ENCODE measurements around the gene PLAC8L1. TPM values are rescaled to one million over a fixed set of nuclear protein-coding genes. Genes with fewer than 3 reads are reported as not detected.

The PLAC8L1 gene
- total RNA-seq, 1 experiment from 2014 or later: 0.49 TPM

DNA sequence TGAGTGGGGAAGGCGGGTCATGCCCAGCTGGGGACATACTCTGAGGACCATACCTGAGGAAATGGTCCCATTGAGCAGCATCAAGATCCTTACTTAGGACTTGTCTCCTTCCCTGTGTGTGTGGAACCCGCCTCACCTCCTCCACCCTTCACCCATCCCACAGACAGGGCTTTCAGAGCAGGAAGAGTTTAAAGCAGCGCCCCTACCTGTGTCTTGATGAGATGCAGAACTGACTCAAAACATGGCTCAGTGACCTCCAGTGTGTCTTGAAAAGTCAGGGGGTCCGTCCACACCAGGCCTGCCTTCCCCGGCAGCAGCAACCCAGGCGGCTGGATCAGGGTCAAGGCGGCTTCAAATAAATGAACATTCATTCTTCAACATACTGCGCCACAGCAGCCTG lies 38.4 kb downstream of the PLAC8L1 start:
- ATAC-seq: no peak
- Histone ChIP-seq H3K4me1 (ENCODE audit: control insufficient read depth, insufficient read depth, low read length) (no peaks in the 10 kb centered on the region), H3K36me3 (ENCODE audit: control insufficient read depth, insufficient read depth, low read length) (no peaks in the 10 kb centered on the region), H3K27ac (ENCODE audit: low read length) (no peak overlapping the region), H3K27me3 (ENCODE audit: control insufficient read depth, insufficient read depth, low read length) (no peaks in the 10 kb centered on the region), H3K4me3 (ENCODE audit: low read depth in 2 of 2, low read length in 2 of 2) (no peak overlapping the region), H3K9me3 (ENCODE audit: control insufficient read depth, insufficient read depth, low read depth, low read length) (no peaks in the 10 kb centered on the region)
- no peak for DNase-seq (ENCODE audit: low read depth, low spot score)
- intact Hi-C loops (cut with micrococcal nuclease; ENCODE audit: unreplicated experiment) (no loop called here), in situ Hi-C loops (cut with HindIII; ENCODE audit: low pct_unique_long_range_greater_than_20kb, low sequenced_read_pairs) (no loop called here)
- POLR2A ChIA-PET: no interaction called here
- no TSS peak for BruUV-seq (replicated peaks)
- TF ChIP-seq TCF7L2 (IDR thresholded peaks at IDR 0.05; ENCODE audit: low read depth, low read length) (no peak), POLR2AphosphoS5 (IDR thresholded peaks at IDR 0.05; ENCODE audit: low read depth, low read length) (no peak), SIN3A (IDR thresholded peaks at IDR 0.05; ENCODE audit: borderline replicate concordance, insufficient read depth, low read depth, low read length) (no peak)
- TF ChIP-seq, protein P1, sequence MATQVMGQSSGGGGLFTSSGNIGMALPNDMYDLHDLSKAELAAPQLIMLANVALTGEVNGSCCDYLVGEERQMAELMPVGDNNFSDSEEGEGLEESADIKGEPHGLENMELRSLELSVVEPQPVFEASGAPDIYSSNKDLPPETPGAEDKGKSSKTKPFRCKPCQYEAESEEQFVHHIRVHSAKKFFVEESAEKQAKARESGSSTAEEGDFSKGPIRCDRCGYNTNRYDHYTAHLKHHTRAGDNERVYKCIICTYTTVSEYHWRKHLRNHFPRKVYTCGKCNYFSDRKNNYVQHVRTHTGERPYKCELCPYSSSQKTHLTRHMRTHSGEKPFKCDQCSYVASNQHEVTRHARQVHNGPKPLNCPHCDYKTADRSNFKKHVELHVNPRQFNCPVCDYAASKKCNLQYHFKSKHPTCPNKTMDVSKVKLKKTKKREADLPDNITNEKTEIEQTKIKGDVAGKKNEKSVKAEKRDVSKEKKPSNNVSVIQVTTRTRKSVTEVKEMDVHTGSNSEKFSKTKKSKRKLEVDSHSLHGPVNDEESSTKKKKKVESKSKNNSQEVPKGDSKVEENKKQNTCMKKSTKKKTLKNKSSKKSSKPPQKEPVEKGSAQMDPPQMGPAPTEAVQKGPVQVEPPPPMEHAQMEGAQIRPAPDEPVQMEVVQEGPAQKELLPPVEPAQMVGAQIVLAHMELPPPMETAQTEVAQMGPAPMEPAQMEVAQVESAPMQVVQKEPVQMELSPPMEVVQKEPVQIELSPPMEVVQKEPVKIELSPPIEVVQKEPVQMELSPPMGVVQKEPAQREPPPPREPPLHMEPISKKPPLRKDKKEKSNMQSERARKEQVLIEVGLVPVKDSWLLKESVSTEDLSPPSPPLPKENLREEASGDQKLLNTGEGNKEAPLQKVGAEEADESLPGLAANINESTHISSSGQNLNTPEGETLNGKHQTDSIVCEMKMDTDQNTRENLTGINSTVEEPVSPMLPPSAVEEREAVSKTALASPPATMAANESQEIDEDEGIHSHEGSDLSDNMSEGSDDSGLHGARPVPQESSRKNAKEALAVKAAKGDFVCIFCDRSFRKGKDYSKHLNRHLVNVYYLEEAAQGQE (IDR thresholded peaks at IDR 0.05; ENCODE audit: insufficient read depth in 1 of 2, low read depth in 2 of 2, low read length in 1 of 2): no peak
- TF ChIP-seq, protein P2, sequence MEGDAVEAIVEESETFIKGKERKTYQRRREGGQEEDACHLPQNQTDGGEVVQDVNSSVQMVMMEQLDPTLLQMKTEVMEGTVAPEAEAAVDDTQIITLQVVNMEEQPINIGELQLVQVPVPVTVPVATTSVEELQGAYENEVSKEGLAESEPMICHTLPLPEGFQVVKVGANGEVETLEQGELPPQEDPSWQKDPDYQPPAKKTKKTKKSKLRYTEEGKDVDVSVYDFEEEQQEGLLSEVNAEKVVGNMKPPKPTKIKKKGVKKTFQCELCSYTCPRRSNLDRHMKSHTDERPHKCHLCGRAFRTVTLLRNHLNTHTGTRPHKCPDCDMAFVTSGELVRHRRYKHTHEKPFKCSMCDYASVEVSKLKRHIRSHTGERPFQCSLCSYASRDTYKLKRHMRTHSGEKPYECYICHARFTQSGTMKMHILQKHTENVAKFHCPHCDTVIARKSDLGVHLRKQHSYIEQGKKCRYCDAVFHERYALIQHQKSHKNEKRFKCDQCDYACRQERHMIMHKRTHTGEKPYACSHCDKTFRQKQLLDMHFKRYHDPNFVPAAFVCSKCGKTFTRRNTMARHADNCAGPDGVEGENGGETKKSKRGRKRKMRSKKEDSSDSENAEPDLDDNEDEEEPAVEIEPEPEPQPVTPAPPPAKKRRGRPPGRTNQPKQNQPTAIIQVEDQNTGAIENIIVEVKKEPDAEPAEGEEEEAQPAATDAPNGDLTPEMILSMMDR (IDR thresholded peaks at IDR 0.05): no peak
- CTCF ChIA-PET: no interaction called here

DNA sequence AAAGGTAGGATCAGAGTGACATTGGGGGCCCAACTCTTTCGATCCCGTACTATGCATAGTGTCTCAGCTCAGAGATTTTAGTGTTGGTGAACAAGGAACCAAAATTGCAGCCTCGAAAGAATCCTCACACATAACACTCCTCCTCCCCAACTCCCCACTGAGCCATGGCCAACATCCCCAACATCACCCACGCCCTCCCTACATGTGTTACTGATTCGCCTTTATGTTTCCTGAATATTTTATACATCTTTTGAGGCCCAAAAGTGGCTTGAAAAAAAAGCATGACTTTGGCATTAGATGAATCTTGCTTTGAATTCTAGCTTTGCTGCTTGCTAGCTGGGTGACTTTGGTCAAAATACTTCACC lies 45.2 kb downstream of the PLAC8L1 start:
- in situ Hi-C loops (cut with HindIII; ENCODE audit: low pct_unique_long_range_greater_than_20kb, low sequenced_read_pairs): no loop called here
- Histone ChIP-seq H3K36me3 (ENCODE audit: control insufficient read depth, insufficient read depth, low read length) (0 out of 2 replicates have a peak, but pooled peaks cover 3% of the 10 kb centered on the region), H3K4me1 (ENCODE audit: control insufficient read depth, insufficient read depth, low read length) (no peaks in the 10 kb centered on the region), H3K4me3 (ENCODE audit: low read depth in 2 of 2, low read length in 2 of 2) (no peak overlapping the region), H3K27ac (ENCODE audit: low read length) (no peak overlapping the region), H3K9me3 (ENCODE audit: control insufficient read depth, insufficient read depth, low read depth, low read length) (no peaks in the 10 kb centered on the region), H3K27me3 (ENCODE audit: control insufficient read depth, insufficient read depth, low read length) (no peaks in the 10 kb centered on the region)
- CTCF ChIA-PET: no interaction called here
- DNase-seq (ENCODE audit: low read depth, low spot score) (no peak), ATAC-seq (no peak)
- intact Hi-C loops (cut with micrococcal nuclease; ENCODE audit: unreplicated experiment): no loop called here
- POLR2A ChIA-PET: no interaction called here
- TF ChIP-seq POLR2AphosphoS5 (IDR thresholded peaks at IDR 0.05; ENCODE audit: low read depth, low read length) (no peak), TCF7L2 (IDR thresholded peaks at IDR 0.05; ENCODE audit: low read depth, low read length) (no peak)
- BruUV-seq (replicated peaks): no TSS peak

DNA sequence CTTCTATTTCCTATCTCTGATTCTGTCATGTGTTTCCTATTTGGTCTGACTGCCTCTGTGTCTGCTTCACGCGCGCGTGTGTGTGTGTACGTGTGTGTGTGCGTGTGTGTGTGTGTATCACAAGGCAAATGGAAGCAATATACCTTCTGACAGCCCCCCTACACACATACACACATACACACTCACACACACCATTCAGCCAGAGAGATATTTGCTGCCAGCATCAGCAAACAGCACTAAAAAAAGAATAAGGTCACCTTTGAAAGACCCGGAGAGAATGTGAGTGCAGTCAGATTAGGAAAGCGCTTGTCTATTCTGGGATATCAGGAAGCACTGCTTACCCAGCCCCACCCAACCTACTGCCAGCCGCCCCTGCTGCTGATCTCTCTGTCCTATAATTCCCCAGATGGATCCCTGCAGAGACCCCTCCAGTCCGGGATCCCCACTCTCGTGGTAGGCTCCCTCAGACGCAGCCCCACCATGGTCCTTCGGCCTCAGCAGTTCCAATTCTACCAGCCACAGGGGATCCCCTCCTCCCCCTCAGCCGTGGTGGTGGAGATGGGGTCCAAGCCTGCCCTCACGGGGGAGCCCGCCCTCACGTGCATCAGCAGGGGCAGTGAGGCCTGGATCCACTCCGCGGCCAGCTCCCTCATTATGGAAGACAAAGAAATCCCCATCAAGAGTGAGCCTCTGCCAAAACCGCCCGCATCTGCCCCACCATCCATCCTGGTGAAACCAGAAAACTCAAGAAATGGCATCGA lies 45.7 kb downstream of the PLAC8L1 start:
- no peaks in the 10 kb centered on the region for H3K4me1 ChIP-seq (ENCODE audit: control insufficient read depth, insufficient read depth, low read length)
- ChIA-PET POLR2A (no interaction called here), CTCF (no interaction called here)
- H3K4me3 ChIP-seq (ENCODE audit: low read depth in 2 of 2, low read length in 2 of 2): no peak overlapping the region
- H3K27me3 ChIP-seq (ENCODE audit: control insufficient read depth, insufficient read depth, low read length): no peaks in the 10 kb centered on the region
- H3K27ac ChIP-seq (ENCODE audit: low read length): no peak overlapping the region
- H3K9me3 ChIP-seq (ENCODE audit: control insufficient read depth, insufficient read depth, low read depth, low read length): no peaks in the 10 kb centered on the region
- intact Hi-C loops (cut with micrococcal nuclease; ENCODE audit: unreplicated experiment): no loop called here
- DNase-seq (ENCODE audit: low read depth, low spot score): no peak
- BruUV-seq (replicated peaks): no TSS peak
- TF ChIP-seq, protein P2 (IDR thresholded peaks at IDR 0.05): no peak
- no peak for TF ChIP-seq TCF7L2 (IDR thresholded peaks at IDR 0.05; ENCODE audit: low read depth, low read length)
- TF ChIP-seq SIN3A (IDR thresholded peaks at IDR 0.05; ENCODE audit: borderline replicate concordance, insufficient read depth, low read depth, low read length): no peak
- no peak for TF ChIP-seq POLR2AphosphoS5 (IDR thresholded peaks at IDR 0.05; ENCODE audit: low read depth, low read length)
- TF ChIP-seq, protein P1 (IDR thresholded peaks at IDR 0.05; ENCODE audit: insufficient read depth in 1 of 2, low read depth in 2 of 2, low read length in 1 of 2): no peak
- in situ Hi-C loops (cut with HindIII; ENCODE audit: low pct_unique_long_range_greater_than_20kb, low sequenced_read_pairs): no loop called here
- H3K36me3 ChIP-seq (ENCODE audit: control insufficient read depth, insufficient read depth, low read length): 0 out of 2 replicates have a peak, but pooled peaks cover 3% of the 10 kb centered on the region
- no peak for ATAC-seq

Data from Panc1 (cell line).